Gastroesophageal sphincter (tissue), 4 donors: ENCODE results near the gene MTHFD2L. TPM values are rescaled to one million over a fixed set of nuclear protein-coding genes. Genes with fewer than 3 reads are reported as not detected.

ENCODE experiments used
- ATAC-seq: fragments of 150-250 bp; one replicate; pipeline ENCODE4 v1.9.1; 2016; ENCODE audit warnings: mild to moderate bottlenecking, moderate library complexity
- H3K27ac ChIP-seq, 4 donors: fragments of 200-600 bp; sonication (generic) in 3 of 4; 1 replicate in 3 of 4; 2 replicates in 1 of 4; pipeline ENCODE4 v1.5.1; 2016 to 2019
- H3K27me3 ChIP-seq: fragments of 200-600 bp; sonication (generic); one replicate; pipeline ENCODE4 v1.5.1; 2019
- H3K36me3 ChIP-seq, 2 donors: fragments of 200-600 bp; sonication (generic); one replicate each; pipeline ENCODE4 v1.5.1; 2019; ENCODE audit warnings: control low read depth in 1 of 2
- H3K4me1 ChIP-seq, 3 donors: fragments of 200-600 bp; sonication (generic); 1 replicate in 2 of 3; 2 replicates in 1 of 3; pipeline ENCODE4 v1.5.1; 2016 to 2019; ENCODE audit warnings: control low read depth in 2 of 3
- H3K4me3 ChIP-seq, 2 donors: fragments of 200-600 bp; sonication (generic); one replicate each; pipeline ENCODE4 v1.5.1; 2019; ENCODE audit warnings: mild to moderate bottlenecking in 1 of 2, moderate library complexity in 1 of 2
- H3K9me3 ChIP-seq, 3 donors: fragments of 200-600 bp; sonication (generic); one replicate each; pipeline ENCODE4 v1.5.1; 2017 to 2019; ENCODE audit warnings: control low read depth in 2 of 3
- CTCF ChIP-seq, 4 experiments: fragments of 200-600 bp in 2 of 4; fragments of 450-650 bp in 2 of 4; sonication (generic) in 1 of 4; IDR thresholded peaks; one replicate each; pipeline ENCODE4 v1.5.1; 2017 to 2019; ENCODE audit warnings: antibody characterized with exemption in 4 of 4, mild to moderate bottlenecking in 2 of 4, moderate library complexity in 2 of 4
- EP300 ChIP-seq: sonication (generic); formaldehyde crosslinking; IDR thresholded peaks from one replicate; pipeline ENCODE4 v1.6.1; 2017; ENCODE audit warnings: antibody characterized with exemption, mild to moderate bottlenecking
- POLR2A ChIP-seq, 2 donors: fragments of 450-650 bp; IDR thresholded peaks; one replicate each; pipeline ENCODE4 v1.6.1; 2017; ENCODE audit warnings: antibody characterized with exemption in 2 of 2, mild to moderate bottlenecking in 2 of 2, moderate library complexity in 1 of 2
- POLR2AphosphoS5 ChIP-seq: sonication (generic); formaldehyde crosslinking; IDR thresholded peaks from one replicate; pipeline ENCODE4 v1.6.1; 2017; ENCODE audit warnings: antibody characterized with exemption
- WGBS, 2 donors: methylation state at CpG; one replicate each; pipeline ENCODE4 v1.1.5; 2018; ENCODE audit warnings: low coverage in 1 of 2; 5-methylcytosine and 5-hydroxymethylcytosine counted together
- total RNA-seq, 4 donors: library from RNA; depleted of rRNA; stranded (reverse); fragments of >200 nt; gene quantifications; one replicate each; pipeline ENCODE4 v1.1.0, GENCODE V29; 2016

The MTHFD2L gene
- total RNA-seq, 4 donors from 2014 or later: 12.4 to 29.0 (median 23.4) TPM

- H3K4me3 ChIP-seq: no peak overlapping the region
- H3K9me3 ChIP-seq: no peaks in the 10 kb centered on the region
- no peaks in the 10 kb centered on the region for H3K36me3 ChIP-seq
- no peaks in the 10 kb centered on the region for H3K27me3 ChIP-seq
- no peak for ATAC-seq
- peaks cover 0 to 15% (median 3%) of the 10 kb centered on the region in 3 donors for H3K4me1 ChIP-seq
- H3K27ac ChIP-seq: no peak overlapping the region
- TF ChIP-seq POLR2A (IDR thresholded peaks at IDR 0.05) (no peak), POLR2AphosphoS5 (no peak), CTCF (IDR thresholded peaks at IDR 0.05) (no peak), EP300 (no peak)
Measured at GRCh38 chr4:74152836-74153235, 5.1 kb upstream of the MTHFD2L start.

- H3K27ac ChIP-seq: peak overlapping the region in 2 of 4 donors; percentile 52 to 93
- WGBS, 2 donors: 78 to 81% methylated on average over 2 of the region's 2 CpGs
Measured at GRCh38 chr4:74156521-74156920, 1.4 kb upstream of the MTHFD2L start.

GRCh38 chr4:74157154-74157553 is 764 bp upstream of the MTHFD2L start:
- 8 to 12% methylated on average over 1 to 2 of the region's 2 CpGs for WGBS, 2 donors

More at GRCh38 chr4:74156521-74156920, 1.4 kb upstream of the MTHFD2L start:
- no peak for ATAC-seq
- Histone ChIP-seq H3K36me3 (peaks cover 0 to 12% of the 10 kb centered on the region in 2 donors), H3K9me3 (no peaks in the 10 kb centered on the region), H3K4me1 (peaks cover 3 to 30% (median 6%) of the 10 kb centered on the region in 3 donors), H3K4me3 (no peak overlapping the region), H3K27me3 (no peaks in the 10 kb centered on the region)
- TF ChIP-seq EP300 (no peak), CTCF (IDR thresholded peaks at IDR 0.05) (no peak), POLR2AphosphoS5 (no peak), POLR2A (IDR thresholded peaks at IDR 0.05) (no peak)

GRCh38 chr4:74158466-74159142 is 686 bp downstream of the MTHFD2L start:
- TF ChIP-seq EP300: no peak
- TF ChIP-seq POLR2A (IDR thresholded peaks at IDR 0.05): no peak
- TF ChIP-seq CTCF (IDR thresholded peaks at IDR 0.05): no peak
- TF ChIP-seq POLR2AphosphoS5: no peak
- H3K27ac ChIP-seq: peak overlapping the region; percentile 52 to 98 (median 94)
- H3K36me3 ChIP-seq: peaks cover 0 to 12% of the 10 kb centered on the region in 2 donors
- ATAC-seq: no peak
- peaks cover 3 to 34% (median 6%) of the 10 kb centered on the region in 3 donors for H3K4me1 ChIP-seq
- 21 to 28% methylated on average over 12 of the region's 15 CpGs for WGBS, 2 donors
- H3K4me3 ChIP-seq: peak overlapping the region; percentile 40 to 67
- no peaks in the 10 kb centered on the region for H3K9me3 ChIP-seq
- H3K27me3 ChIP-seq: no peaks in the 10 kb centered on the region

More at GRCh38 chr4:74157154-74157553, 764 bp upstream of the MTHFD2L start:
- Histone ChIP-seq H3K36me3 (peaks cover 0 to 12% of the 10 kb centered on the region in 2 donors), H3K4me1 (peaks cover 3 to 37% (median 6%) of the 10 kb centered on the region in 3 donors), H3K27ac (peak overlapping the region; percentile 52 to 98 (median 94)), H3K27me3 (no peaks in the 10 kb centered on the region), H3K9me3 (no peaks in the 10 kb centered on the region), H3K4me3 (peak overlapping the region; percentile 40 to 67)
- no peak for TF ChIP-seq POLR2AphosphoS5
- TF ChIP-seq CTCF (IDR thresholded peaks at IDR 0.05): no peak
- no peak for TF ChIP-seq POLR2A (IDR thresholded peaks at IDR 0.05)
- no peak for TF ChIP-seq EP300
- ATAC-seq: no peak
